ENCODE measurements around the gene ZC3HAV1.

GRCh38 chr7:139114585-139114984 lies 5.1 kb upstream of the ZC3HAV1 start:
- TF ChIP-seq CTCF (IDR thresholded peaks at IDR 0.05) = no peak
- TF ChIP-seq ZFX (IDR thresholded peaks at IDR 0.05; ENCODE audit: borderline replicate concordance) = no peak

All from 22Rv1 (cell line).